Fibroblast of peridontal ligament (primary cell): Measurements from ENCODE around the gene GUCA1A.
"Not testable (repeated sequence)": the region's sequence is repeated elsewhere in the genome, so short reads cannot be mapped to it uniquely, and the experiment has no call there.

Source experiments
- DNase-seq: peaks from one replicate; pipeline ENCODE4 v3.0.0-alpha.2; 2010; ENCODE audit errors: extremely low read depth

GUCA1A gene

DNA sequence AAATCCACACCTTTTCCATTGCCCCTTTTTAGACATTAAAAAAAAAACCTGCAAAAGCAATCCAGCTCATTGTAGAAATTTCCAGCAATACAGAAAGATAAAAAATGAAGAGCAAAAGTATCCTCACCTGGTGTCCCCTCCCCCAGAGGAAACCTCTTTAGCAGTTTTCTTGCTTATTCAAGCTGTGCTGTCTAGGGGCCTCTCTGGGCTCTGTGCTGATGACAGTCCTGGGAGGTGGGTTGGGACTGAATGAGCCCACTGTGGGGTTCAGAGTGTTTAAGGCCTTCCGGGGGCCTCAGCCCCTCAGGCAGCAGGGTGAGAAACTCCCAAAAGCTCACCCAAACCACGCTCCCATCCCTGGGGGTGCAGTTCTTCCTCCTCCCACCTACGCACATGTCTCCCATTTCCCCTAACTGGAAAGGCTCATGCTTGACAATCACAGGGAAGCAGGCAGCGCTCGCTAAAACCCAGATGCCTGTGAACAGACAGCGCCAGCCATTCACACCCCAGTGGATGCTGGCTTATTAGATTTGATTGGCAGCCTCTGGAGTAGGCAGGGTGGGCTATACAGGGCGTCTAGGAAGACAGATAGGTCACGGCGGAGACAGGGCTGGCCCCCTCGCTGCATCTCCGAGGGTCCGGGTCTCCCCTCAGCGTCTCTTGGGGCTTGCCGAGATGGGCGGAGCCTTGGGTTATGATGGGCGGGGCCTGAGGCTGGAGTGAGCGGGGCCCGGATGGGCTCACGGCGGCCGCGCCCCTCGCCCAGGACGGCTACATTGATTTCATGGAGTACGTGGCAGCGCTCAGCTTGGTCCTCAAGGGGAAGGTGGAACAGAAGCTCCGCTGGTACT, 4.6 kb downstream of the GUCA1A start:
- DNase-seq: no peak

DNA sequence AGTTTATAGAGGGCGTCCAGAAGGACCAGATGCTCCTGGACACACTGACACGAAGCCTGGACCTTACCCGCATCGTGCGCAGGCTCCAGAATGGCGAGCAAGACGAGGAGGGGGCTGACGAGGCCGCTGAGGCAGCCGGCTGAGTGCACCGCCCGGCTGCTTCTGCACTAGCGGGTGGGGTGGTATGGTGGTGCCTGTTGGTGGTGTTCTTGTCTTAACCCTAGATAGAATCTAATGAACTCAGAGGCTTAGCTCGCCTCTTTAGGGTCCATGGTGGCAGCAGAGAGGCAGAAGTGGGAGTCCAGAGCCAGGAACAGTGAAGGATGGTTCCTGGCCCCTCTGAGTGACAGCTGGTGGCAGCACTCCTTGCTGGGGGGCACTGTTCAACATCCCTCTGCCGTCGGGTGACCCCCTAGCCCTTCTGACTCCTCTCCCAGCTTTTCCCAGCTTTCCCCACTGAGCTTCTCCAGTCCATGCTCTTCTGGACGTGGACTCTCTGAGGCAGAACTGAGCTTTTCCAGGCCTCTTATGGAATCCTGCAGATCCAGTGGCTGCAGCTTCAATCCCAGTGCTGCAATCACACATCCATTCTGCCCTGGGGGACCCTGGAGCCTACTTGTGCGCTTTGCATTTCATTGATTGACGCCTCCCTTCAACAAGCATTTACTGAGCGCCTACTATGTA, 6.2 kb downstream of the GUCA1A start:
- DNase-seq: no peak

DNA sequence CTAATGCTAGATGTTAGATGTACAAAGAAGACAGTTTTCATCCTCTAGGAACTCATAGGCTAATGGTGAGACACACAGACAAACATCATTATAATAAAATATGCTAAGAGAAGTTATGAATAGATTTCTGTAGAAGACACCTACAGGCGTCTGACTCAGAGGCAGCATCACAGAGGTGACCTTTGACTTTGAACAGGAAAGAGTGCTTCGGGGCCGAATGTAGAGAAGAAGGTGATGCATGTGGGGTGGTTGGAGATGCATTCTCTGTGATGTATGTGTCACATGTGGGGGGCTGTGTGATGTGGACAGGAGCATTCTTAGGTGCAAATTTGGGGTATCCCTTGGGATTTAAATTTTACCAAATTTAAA, 6.8 kb downstream of the GUCA1A start:
- DNase-seq: no peak

DNA sequence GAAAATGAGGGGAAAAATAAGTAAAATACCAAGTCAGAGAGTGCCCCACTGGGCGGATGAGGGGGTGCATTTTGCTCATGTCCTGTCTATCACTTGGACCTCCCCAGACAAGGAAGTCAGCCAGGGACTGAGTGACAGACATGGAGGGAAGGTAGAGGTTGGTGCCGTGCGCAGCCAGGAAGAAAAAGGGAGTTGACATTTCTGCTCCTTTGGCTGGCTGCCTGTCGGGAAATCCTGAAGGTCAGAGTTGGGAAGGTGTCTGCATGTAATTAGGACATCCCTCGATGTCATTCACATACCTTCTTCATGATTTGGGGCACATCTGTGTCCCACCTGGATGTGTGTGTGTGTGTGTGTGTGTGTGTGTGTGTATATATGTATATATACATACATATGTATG, 8.9 kb downstream of the GUCA1A start:
- no peak for DNase-seq

DNA sequence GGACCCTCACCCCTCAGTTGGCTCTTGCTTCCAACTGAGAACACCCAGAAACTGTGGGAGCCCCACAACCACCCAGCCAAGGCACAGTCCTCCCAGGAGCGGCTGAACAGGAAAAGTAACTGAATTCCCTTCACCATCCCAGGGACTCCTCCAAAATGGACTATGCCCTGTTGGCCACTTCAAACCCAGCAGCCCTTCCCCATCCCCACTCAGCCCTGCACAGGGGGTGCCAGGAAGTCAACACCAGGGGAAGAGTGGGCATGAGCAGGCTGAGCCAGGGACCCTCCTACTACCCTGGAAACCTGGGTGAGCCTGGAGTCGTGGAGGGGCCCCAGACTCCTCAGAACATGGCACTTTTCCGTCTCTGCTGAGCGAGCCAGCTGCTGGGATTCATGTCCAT, 11.3 kb downstream of the GUCA1A start:
- DNase-seq: no peak

DNA sequence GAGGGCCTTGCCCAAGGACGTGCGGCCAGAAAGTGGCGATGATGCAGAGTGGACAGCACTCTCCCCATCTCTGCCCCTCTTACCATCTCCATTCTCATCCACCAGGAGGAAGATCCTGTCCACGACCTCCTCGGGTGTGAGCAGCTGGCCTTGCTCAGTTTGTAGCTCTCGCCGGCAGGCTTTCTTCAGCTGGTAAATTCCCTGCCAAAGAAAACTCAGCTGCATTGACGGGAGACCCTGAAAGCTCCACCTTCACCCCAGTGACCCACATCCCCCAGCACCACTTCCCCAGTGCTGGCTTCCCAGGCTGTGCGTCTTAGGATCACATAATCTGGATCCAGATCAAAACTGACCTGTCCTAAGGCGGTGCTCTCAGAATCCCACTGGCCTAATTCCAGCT, 12.4 kb downstream of the GUCA1A start:
- no peak for DNase-seq

DNA sequence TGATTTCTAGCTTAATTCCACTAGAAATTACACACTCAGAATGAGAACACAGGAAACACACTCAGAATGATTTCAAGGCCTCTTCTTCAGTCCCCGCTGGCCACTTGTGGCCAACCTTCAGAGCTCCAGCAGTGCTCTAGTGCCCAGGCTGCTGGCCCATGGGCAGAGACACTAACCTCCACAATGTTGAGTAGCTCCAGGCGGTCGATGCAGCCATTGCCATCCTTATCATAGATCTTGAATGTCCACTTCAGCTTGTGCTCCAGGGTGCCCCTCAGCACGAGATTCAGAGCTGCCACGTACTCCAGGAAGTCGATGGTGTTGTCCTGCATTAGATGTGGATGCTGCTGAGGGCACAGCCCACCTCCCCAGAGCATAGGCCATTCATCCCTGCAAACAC, 15.2 kb downstream of the GUCA1A start:
- no peak for DNase-seq

DNA sequence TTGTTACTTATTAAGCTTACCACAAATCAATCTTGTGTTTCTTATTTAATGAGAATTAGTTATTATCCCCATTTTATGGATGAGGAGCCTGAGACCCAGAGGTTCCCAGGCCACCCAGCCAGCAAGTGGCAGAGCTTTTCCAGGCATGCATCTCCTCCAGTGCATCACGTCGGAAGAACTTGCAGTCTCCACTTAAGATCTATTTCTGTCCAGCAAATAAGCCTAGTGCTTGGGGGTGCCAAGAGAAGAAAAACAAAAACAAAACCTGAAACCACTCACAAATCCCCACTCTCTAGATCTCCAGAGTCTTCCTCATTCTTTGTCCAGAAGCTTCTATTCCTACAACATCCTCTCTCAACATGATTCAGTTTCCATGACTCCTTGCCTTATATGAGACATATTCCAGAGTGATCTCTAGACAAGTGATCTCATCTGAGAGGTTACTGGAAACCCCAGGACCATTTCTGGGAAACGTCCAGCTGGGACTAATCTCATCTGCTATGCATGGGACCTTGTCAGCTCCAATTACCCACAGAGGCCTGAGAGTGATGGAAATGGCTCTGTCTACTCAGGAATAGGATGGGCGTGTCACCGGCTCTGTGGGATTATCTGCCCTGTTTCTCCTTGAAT, 17.5 kb downstream of the GUCA1A start:
- DNase-seq: peak; percentile 74

DNA sequence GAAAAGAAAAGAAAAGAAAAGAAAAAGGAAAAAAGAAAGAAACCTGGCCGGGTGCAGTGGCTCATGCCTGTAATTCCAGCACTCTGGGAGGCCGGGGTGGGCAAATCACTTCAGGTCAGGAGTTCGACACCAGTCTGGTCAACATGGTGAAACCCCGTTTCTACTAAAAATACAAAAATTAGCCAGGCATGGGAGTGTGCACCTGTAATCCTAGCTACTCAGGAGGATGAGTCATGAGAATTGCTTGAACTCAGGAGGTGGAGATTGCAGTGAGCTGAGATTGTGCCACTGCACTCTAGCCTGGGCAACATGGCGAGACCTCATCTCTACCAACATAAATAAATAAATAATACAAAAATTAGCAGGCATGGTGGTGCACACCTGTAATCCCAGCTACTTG, 19.2 kb downstream of the GUCA1A start:
- not testable (repeated sequence) for DNase-seq

DNA sequence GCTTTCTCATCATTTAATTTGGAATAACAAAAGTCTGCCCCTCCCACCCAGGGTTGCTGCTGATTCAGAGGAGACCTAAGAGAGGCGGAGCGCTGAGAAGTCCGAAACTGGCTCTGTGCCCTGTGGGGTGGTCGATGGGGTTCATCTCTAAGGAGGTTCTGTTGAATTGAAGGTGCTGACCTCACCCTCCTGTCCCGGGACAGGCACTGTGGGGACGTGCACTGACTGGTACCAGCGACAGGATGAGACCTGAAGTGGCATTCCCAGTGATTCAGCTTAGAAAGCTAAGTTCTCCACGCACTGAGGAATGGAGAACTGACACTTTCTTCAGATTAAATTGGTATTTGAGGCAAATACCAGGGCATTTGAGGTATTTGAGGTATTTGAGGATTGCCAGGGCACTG, 20.3 kb downstream of the GUCA1A start:
- DNase-seq: peak; percentile 24

DNA sequence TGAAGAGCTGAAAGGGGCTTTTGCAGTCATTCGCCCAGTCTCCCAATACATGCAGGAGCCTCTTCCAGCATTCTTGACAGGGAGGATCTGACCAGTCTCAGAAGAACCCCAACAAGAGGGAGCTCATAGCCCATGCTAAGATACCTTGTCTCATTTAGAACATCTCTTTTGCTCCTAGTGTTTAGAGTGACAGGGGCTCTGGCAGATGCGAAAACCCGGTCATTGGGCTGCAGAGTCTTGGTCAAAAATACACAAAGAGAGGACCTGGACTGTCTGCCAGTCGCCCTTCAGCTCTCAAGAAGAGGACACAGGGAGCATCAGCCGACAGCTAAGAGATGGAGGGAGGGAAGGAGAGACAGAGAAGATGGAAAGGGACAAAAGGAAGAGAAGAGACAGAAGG, 20.9 kb downstream of the GUCA1A start:
- no peak for DNase-seq

DNA sequence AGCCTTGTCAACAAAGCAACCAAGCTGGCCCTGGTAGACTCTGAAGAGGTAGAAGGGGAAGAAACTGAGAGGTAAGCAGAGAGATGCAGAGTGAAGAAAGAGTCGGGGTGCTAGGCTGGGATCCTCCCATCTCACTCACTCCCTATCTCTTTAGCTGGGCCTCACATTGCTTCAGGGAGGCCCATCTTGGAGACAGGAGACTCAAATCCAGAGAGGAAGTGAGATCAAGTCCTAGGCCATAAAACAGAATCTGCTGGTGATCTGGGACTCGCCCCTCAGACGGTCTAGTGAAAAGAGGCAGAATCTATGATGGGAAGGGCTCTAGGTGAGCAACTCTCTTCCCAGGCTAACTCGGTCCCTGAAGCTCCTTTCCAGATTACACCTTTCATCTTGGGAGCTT, 22.3 kb downstream of the GUCA1A start:
- DNase-seq: no peak

DNA sequence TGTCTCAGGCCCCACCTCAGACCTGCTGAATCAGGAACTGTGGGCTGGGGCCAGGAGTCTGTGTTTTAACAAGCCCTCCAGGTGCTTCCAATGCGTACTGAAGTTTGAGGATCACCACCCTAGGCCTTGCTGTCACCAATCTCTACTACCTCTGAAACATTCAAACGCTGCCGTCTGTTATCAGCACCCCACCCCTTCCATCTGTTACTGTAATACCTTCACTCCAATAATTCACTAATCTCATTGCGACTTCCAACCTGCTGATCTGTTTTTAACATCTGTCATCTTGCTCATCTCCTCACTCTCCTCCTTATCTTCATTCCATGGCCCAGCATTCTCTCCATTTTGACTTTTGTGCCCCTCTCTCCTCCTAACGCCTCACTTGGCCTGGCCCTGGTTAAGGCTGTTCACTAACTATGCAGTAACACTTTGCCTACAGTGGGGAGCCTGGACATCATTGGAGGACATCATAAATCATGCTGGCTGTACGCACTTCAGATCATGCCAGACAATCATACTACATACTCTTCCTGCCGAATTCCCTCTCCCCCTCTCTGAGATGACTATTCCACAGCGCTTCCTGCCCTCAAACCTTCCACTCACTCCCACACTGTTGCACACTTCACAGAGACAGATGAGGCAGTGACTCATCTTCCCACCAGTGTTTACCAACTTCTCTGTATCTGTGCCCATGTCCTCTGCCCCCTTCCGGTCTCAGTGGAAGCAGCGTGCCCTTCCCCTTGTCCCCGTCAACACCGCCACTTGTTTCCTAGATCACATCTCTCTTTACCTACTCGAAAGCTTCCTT, 24.6 kb downstream of the GUCA1A start:
- DNase-seq: peak; percentile 44

DNA sequence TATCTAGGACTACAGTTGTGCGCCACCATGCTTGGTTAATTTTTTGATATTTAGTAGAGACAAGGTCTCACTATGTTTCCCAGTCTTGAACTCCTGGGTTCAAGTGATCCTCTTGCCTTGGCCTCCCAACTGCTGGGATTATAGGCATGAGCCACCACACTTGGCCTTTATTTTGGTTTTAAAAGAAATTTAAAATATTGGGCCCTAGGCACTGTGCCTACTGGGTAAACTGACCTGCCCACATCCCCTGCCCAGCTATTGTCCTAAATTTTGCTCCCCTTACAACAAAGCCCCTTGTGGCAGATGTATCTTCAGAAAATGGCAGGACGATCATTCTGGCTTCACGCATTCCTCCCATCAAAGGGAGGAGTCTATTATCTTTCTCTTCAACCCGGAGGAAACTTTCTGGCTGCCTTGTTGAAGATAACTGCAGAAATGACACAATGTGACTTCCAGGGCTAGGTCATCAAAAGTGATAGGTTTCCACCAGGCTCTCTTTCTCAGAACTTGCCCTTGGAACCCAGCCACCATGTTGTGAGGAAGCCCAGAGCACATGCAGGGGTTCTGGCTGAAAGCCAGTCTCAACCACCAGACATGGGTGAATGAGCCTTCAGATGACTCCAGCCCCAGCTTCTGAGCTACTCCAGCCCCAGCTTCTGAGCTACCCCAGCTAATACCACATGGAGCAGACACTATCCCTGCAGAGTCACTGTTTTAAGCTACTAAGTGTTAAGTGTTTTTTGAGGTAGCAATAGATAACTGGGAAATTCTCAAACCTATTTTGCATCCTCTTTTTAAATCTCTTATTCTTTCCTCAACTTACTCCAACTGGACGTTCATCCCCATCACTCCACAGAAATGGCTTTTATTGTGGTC, 26.2 kb downstream of the GUCA1A start:
- DNase-seq: peak; percentile 70

DNA sequence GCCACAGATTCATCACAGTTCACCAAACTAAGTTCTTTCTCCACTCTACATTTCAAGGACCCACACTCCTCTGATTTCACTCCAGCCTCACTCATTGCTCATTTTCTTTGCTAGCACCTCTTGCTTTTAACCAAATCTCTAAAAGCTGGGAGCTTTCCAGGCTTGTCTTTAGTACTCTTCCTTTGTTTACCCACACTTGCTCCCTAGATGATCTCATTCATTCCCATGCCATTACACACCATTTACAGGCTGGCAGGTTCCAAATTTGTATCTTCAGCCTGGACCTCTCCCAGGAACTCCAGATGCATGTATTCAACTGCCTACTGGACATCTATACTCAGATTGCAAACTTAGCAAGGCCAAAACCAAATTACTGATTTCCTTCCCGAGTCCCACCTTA, 26.9 kb downstream of the GUCA1A start:
- DNase-seq: peak; percentile 99

DNA sequence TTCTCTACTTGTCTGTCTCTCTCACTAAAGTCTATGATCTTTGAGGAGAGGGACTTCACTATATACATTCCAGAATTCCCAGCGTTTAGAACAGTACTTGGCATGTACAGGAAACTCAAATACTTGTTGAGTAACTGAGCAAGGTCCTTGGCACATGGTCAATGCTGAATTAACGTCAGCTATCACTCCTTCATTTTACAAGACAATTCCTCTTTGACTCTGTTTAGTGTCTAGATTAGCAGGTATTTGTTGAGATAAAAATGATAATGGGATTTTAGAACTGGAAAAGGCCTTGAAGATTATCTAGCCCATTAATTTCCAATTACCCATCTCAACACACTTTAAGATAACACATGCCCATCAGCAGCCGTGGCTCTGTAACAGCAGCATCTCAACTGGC, 28.2 kb downstream of the GUCA1A start:
- DNase-seq: no peak

DNA sequence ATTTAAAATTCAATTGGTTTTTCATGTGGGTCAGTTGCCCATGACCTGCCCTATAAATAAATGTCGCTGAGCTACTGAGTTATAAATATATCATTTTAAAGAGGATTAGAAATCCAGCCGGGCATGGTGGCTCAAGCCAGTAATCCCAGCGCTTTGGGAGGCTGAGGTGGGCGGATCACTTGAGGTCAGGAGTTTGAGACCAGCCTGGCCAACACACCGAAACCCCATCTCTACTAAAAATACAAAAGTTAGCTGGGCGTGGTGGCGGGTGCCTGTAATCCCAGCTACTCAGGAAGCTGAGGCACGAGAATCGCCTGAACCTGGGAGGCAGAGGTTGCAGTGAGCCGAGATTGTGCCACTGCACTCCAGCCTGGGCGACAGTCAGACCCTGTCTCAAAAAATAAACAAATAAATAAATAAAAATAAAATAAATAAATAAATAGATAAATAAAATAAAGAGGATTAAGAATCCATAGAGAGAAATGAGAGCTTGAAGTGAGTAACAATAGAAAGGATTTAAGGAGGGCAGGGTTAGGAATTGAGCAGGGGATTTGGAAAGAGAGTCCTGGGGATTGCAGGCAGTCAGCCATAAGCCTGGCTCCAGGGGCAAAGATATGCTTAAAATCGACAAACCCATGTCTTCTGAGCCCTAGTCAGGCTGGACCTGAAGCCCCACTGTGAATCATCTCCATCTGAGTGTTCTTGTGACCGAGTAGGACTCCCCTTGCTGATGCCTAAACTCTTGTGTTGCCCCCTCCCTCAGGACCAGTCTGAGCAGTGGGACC, 29.2 kb downstream of the GUCA1A start:
- DNase-seq: not testable (repeated sequence)

DNA sequence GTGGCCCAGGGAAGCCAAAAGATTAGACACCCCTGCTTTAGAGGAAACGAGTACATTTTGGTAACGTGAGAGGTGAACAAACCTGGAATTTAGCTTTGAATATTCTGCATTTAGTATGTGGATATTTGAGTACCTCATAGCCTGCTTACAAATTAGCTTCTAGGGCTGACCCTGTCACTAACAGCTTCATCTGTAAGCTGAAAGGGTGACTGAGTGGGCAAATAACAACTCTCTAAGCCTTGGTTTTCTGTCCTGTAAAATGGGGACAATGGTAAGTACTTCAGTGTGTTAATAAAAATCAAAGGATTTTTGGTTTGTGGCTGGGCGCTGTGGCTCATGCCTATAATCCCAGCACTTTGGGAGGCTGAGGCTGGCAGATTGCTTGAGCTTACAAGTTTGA, 30.0 kb downstream of the GUCA1A start:
- DNase-seq: no peak

DNA sequence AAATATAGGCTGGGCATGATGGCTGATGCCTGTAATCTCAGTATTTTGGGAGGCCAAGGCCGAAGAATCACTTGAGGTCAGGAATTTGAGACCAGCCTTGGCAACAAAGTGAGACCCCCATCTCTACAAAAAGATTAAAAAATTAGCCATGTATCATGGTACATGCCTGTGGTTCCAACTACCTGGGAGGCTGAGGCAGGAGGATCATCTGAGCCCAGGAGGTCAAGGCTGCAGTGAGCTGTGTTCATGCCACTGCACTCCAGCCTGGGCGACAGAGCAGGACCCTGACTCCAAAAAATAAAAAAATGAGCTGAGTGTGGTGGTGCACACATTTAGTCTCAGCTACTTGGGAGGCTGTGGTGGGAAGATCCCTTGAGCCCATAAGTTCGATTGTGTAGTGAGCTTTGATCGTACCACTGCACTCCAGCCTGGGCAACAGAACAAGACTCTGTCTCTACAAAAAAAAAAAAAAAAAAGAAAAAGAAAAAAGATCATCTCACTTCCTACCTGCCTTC, 31.7 kb downstream of the GUCA1A start:
- DNase-seq: no peak

DNA sequence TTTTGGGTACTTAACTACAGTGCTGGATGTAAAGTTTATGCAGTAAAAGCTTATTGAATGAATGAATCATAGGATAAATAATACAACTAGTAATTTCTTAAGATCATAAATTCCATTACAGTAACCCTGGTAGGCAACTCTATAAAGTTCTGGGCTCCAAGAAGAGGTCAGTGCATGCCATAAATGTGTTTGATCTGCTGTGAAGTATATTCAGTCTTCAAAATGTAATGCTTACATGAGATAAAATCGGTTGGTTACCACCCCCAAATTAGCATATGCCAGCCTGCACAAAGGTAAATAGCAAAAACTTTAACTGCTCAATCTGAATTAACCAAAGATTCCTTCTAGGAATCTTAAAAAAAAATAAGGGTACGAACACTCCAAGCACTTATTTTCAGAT, 34.4 kb downstream of the GUCA1A start:
- not testable (repeated sequence) for DNase-seq
